Type B pancreatic cell (in vitro differentiated cells): ENCODE data around the gene UGT2A2. TPM values are rescaled to one million over a fixed set of nuclear protein-coding genes. Genes with fewer than 3 reads are reported as not detected.

ENCODE experiments used
- DNase-seq: peaks from one replicate; pipeline ENCODE4 v3.0.0; 2021; ENCODE audit warnings: mixed read lengths; ENCODE audit not compliant: unreplicated experiment; ENCODE audit errors: extremely low spot score
- H3K27ac Mint-ChIP-seq: 2 replicates; pipeline ENCODE4 v1.8.0; 2021; ENCODE audit warnings: mild to moderate bottlenecking, mixed read lengths
- H3K27me3 Mint-ChIP-seq: 2 replicates; pipeline ENCODE4 v1.8.0; 2021; ENCODE audit warnings: mixed read lengths
- H3K36me3 Mint-ChIP-seq: 2 replicates; pipeline ENCODE4 v1.8.0; 2021; ENCODE audit warnings: mixed read lengths
- H3K4me1 Mint-ChIP-seq: one replicate; pipeline ENCODE4 v1.8.0; 2021; ENCODE audit warnings: mixed read lengths; ENCODE audit not compliant: unreplicated experiment
- H3K4me3 Mint-ChIP-seq: 2 replicates; pipeline ENCODE4 v1.8.0; 2021; ENCODE audit warnings: mild to moderate bottlenecking, mixed read lengths
- H3K9me3 Mint-ChIP-seq: 2 replicates; pipeline ENCODE4 v1.8.0; 2021; ENCODE audit warnings: mixed read lengths
- CTCF ChIP-seq: fragments of 200-600 bp; sonication (generic); conservative IDR thresholded peaks from 2 replicates; pipeline ENCODE4 v1.5.0; 2021; ENCODE audit warnings: antibody characterized with exemption, mild to moderate bottlenecking
- total RNA-seq: library from RNA; stranded (reverse); gene quantifications from 2 replicates; pipeline ENCODE4 v1.2.1, GENCODE V29; 2021; ENCODE audit warnings: low replicate concordance

The UGT2A2 gene
- total RNA-seq, 1 donor from 2014 or later: not detected

GRCh38 chr4:69591364-69591763, 48.1 kb downstream of the UGT2A2 start:
- Mint-ChIP-seq H3K4me1 (no peaks in the 10 kb centered on the region), H3K36me3 (no peaks in the 10 kb centered on the region), H3K27me3 (no peaks in the 10 kb centered on the region), H3K9me3 (no peaks in the 10 kb centered on the region), H3K27ac (no peak overlapping the region), H3K4me3 (no peak overlapping the region)
- no peak for TF ChIP-seq CTCF
- DNase-seq: no peak

GRCh38 chr4:69589884-69590283, 49.6 kb downstream of the UGT2A2 start:
- no peak for TF ChIP-seq CTCF
- Mint-ChIP-seq H3K4me1 (no peaks in the 10 kb centered on the region), H3K4me3 (no peak overlapping the region), H3K36me3 (no peaks in the 10 kb centered on the region), H3K27ac (no peak overlapping the region), H3K9me3 (no peaks in the 10 kb centered on the region), H3K27me3 (no peaks in the 10 kb centered on the region)
- no peak for DNase-seq

- Mint-ChIP-seq H3K27me3 (no peaks in the 10 kb centered on the region), H3K4me1 (no peaks in the 10 kb centered on the region), H3K9me3 (no peaks in the 10 kb centered on the region), H3K36me3 (no peaks in the 10 kb centered on the region), H3K4me3 (no peak overlapping the region), H3K27ac (no peak overlapping the region)
- no peak for DNase-seq
- no peak for TF ChIP-seq CTCF
These were observed 55.3 kb downstream of the UGT2A2 start for GRCh38 chr4:69584135-69584534.

- no peak for DNase-seq
- H3K4me3 Mint-ChIP-seq: no peak overlapping the region
These were observed 55.9 kb downstream of the UGT2A2 start for GRCh38 chr4:69583543-69583942.

GRCh38 chr4:69577245-69577644, 62.2 kb downstream of the UGT2A2 start:
- H3K36me3 Mint-ChIP-seq: no peaks in the 10 kb centered on the region
- H3K27me3 Mint-ChIP-seq: no peaks in the 10 kb centered on the region
- no peak for DNase-seq
- TF ChIP-seq CTCF: no peak
- no peak overlapping the region for H3K27ac Mint-ChIP-seq
- H3K9me3 Mint-ChIP-seq: no peaks in the 10 kb centered on the region
- H3K4me3 Mint-ChIP-seq: no peak overlapping the region
- H3K4me1 Mint-ChIP-seq: no peaks in the 10 kb centered on the region

More at GRCh38 chr4:69583543-69583942, 55.9 kb downstream of the UGT2A2 start:
- H3K27me3 Mint-ChIP-seq: no peaks in the 10 kb centered on the region
- H3K27ac Mint-ChIP-seq: no peak overlapping the region
- H3K9me3 Mint-ChIP-seq: no peaks in the 10 kb centered on the region
- H3K36me3 Mint-ChIP-seq: no peaks in the 10 kb centered on the region
- TF ChIP-seq CTCF: no peak
- H3K4me1 Mint-ChIP-seq: no peaks in the 10 kb centered on the region
